ENCODE data around the gene KRT73. TPM values are rescaled to one million over a fixed set of nuclear protein-coding genes. Genes with fewer than 3 reads are reported as not detected.

The KRT73 gene
- total and polyA plus RNA-seq, 4 donors = not detected

GRCh38 chr12:52633383-52633782, 15.0 kb upstream of the KRT73 start:
- no peak for DNase-seq (ENCODE audit: low spot score)
- Histone ChIP-seq H3K9ac (ENCODE audit: low read depth in 1 of 2, low read length in 2 of 2) (no peak overlapping the region), H3K4me3 (ENCODE audit: low read depth in 1 of 3, low read length in 3 of 3) (no peak overlapping the region), H3K9me3 (ENCODE audit: control insufficient read depth in 4 of 4, low read length in 3 of 4) (no peaks in the 10 kb centered on the region), H3K4me1 (ENCODE audit: control insufficient read depth in 4 of 4, insufficient read depth in 4 of 4, low read length in 3 of 4) (no peaks in the 10 kb centered on the region), H3K36me3 (ENCODE audit: control insufficient read depth in 4 of 4, insufficient read depth in 3 of 4, low read depth in 1 of 4, low read length in 3 of 4) (no peaks in the 10 kb centered on the region), H3K27me3 (ENCODE audit: control insufficient read depth in 4 of 4, insufficient read depth in 4 of 4, low read length in 3 of 4) (no peaks in the 10 kb centered on the region), H3K27ac (ENCODE audit: low read depth in 1 of 2, low read length in 2 of 2) (no peak overlapping the region)
- 61% methylated on average over 4 of the region's 4 CpGs for WGBS
- TF ChIP-seq RXRA (IDR thresholded peaks at IDR 0.05) (no peak), TAF1 (conservative IDR thresholded peaks at IDR 0.05) (no peak), JUND (IDR thresholded peaks at IDR 0.05) (no peak), GABPA (IDR thresholded peaks at IDR 0.05 in 1 of 2, conservative IDR thresholded peaks at IDR 0.05 in 1 of 2) (no peak), ATF3 (IDR thresholded peaks at IDR 0.05) (no peak)

GRCh38 chr12:52632656-52633055, 14.3 kb upstream of the KRT73 start:
- TF ChIP-seq GABPA (IDR thresholded peaks at IDR 0.05 in 1 of 2, conservative IDR thresholded peaks at IDR 0.05 in 1 of 2) (no peak), HNF4G (IDR thresholded peaks at IDR 0.05) (no peak), ATF3 (IDR thresholded peaks at IDR 0.05) (no peak), ZBTB33 (IDR thresholded peaks at IDR 0.05) (no peak), NR2F2 (IDR thresholded peaks at IDR 0.05) (no peak), SP1 (IDR thresholded peaks at IDR 0.05) (no peak), YY1 (IDR thresholded peaks at IDR 0.05) (no peak), MAX (IDR thresholded peaks at IDR 0.05) (no peak), JUND (IDR thresholded peaks at IDR 0.05) (no peak), FOXA1 (IDR thresholded peaks at IDR 0.05) (no peak), CTCF (IDR thresholded peaks at IDR 0.05; ENCODE audit: low read depth, low read length, missing input control) (no peak), RXRA (IDR thresholded peaks at IDR 0.05) (no peak), TAF1 (conservative IDR thresholded peaks at IDR 0.05) (no peak), FOXA2 (IDR thresholded peaks at IDR 0.05) (no peak), EGR1 (IDR thresholded peaks at IDR 0.05; ENCODE audit: low read depth in 2 of 2) (no peak), REST (IDR thresholded peaks at IDR 0.05) (no peak), RAD21 (IDR thresholded peaks at IDR 0.05) (no peak), HNF4A (conservative IDR thresholded peaks at IDR 0.05) (no peak)
- H3K27me3 ChIP-seq (ENCODE audit: control insufficient read depth in 4 of 4, insufficient read depth in 4 of 4, low read length in 3 of 4) = no peaks in the 10 kb centered on the region
- H3K9me3 ChIP-seq (ENCODE audit: control insufficient read depth in 4 of 4, low read length in 3 of 4) = no peaks in the 10 kb centered on the region
- no peak for DNase-seq (ENCODE audit: low spot score)
- no peaks in the 10 kb centered on the region for H3K4me1 ChIP-seq (ENCODE audit: control insufficient read depth in 4 of 4, insufficient read depth in 4 of 4, low read length in 3 of 4)
- H3K36me3 ChIP-seq (ENCODE audit: control insufficient read depth in 4 of 4, insufficient read depth in 3 of 4, low read depth in 1 of 4, low read length in 3 of 4) = no peaks in the 10 kb centered on the region
- 89% methylated on average over 4 of the region's 4 CpGs for WGBS
- H3K4me3 ChIP-seq (ENCODE audit: low read depth in 1 of 3, low read length in 3 of 3) = no peak overlapping the region
- no peak overlapping the region for H3K9ac ChIP-seq (ENCODE audit: low read depth in 1 of 2, low read length in 2 of 2)
- H3K27ac ChIP-seq (ENCODE audit: low read depth in 1 of 2, low read length in 2 of 2) = no peak overlapping the region
